WTC11 (cell line): Measurements from ENCODE around the gene CCNL1. TPM values are rescaled to one million over a fixed set of nuclear protein-coding genes. Genes with fewer than 3 reads are reported as not detected.

ENCODE experiments used
- ATAC-seq: fragments of 200-7000 bp; cut with Tn5 transposase; 2 replicates; pipeline ENCODE4 v1.10.0; 2021; ENCODE audit warnings: mild to moderate bottlenecking, moderate library complexity
- Bru-seq: library from RNA; stranded (reverse); fragments of 400-500 nt; gene quantifications from one replicate; lab custom pipeline; 2021; lab: Mats Ljungman, UMichigan
- CTCF ChIA-PET: fragments of 300-600 bp; sonication (Branson Sonifier 250); formaldehyde crosslinking; loops from one replicate; lab custom pipeline; 2021; ENCODE audit warnings: antibody characterized with exemption; lab: Charles Lee
- POLR2A ChIA-PET: fragments of 350-600 bp; sonication (Branson Sonifier 250); formaldehyde crosslinking; loops from one replicate; lab custom pipeline; 2021; ENCODE audit warnings: antibody characterized with exemption; lab: Charles Lee
- DNase-seq: peaks from one replicate; pipeline ENCODE4 v3.0.0; 2021; ENCODE audit warnings: low spot score
- H3K27ac Mint-ChIP-seq: 2 replicates; pipeline ENCODE4 v1.8.0; 2021; ENCODE audit warnings: mixed read lengths
- H3K27me3 Mint-ChIP-seq: 2 replicates; pipeline ENCODE4 v1.8.0; 2021; ENCODE audit warnings: low read depth, mild to moderate bottlenecking, moderate library complexity, mixed read lengths
- H3K36me3 Mint-ChIP-seq: 2 replicates; pipeline ENCODE4 v1.8.0; 2021; ENCODE audit warnings: mixed read lengths
- H3K4me1 Mint-ChIP-seq: 2 replicates; pipeline ENCODE4 v1.8.0; 2022; ENCODE audit warnings: mixed read lengths
- H3K4me3 Mint-ChIP-seq: 2 replicates; pipeline ENCODE4 v1.8.0; 2021; ENCODE audit warnings: mild to moderate bottlenecking, moderate library complexity, mixed read lengths
- H3K9me3 Mint-ChIP-seq: 2 replicates; pipeline ENCODE4 v1.8.0; 2021; ENCODE audit warnings: mixed read lengths
- ATF2 ChIP-seq: sonication (generic); formaldehyde crosslinking; IDR thresholded peaks from 2 replicates; pipeline ENCODE4 v1.8.1; 2022; ENCODE audit warnings: low read depth, missing genetic modification reagents, borderline replicate concordance
- ATF3 ChIP-seq: sonication (generic); formaldehyde crosslinking; conservative IDR thresholded peaks from 2 replicates; pipeline ENCODE4 v1.8.1; 2022; ENCODE audit warnings: mild to moderate bottlenecking, missing genetic modification reagents
- FOXJ3 ChIP-seq: sonication (generic); formaldehyde crosslinking; IDR thresholded peaks from 2 replicates; pipeline ENCODE4 v1.9.0; 2021; ENCODE audit warnings: missing genetic modification reagents, mild to moderate bottlenecking, borderline replicate concordance
- FOXP4 ChIP-seq: sonication (generic); formaldehyde crosslinking; IDR thresholded peaks from 2 replicates; pipeline ENCODE4 v1.8.0; 2022; ENCODE audit warnings: mild to moderate bottlenecking, missing genetic modification reagents
- NFE2L1 ChIP-seq: sonication (generic); formaldehyde crosslinking; IDR thresholded peaks from 2 replicates; pipeline ENCODE4 v1.8.1; 2023; ENCODE audit warnings: missing genetic modification reagents
- NFYB ChIP-seq: sonication (generic); formaldehyde crosslinking; conservative IDR thresholded peaks from 2 replicates; pipeline ENCODE4 v1.8.0; 2022; ENCODE audit warnings: low read depth, missing genetic modification reagents
- NR3C1 ChIP-seq: sonication (generic); formaldehyde crosslinking; conservative IDR thresholded peaks from 2 replicates; pipeline ENCODE4 v1.8.1; 2023; ENCODE audit warnings: low read depth, mild to moderate bottlenecking, missing genetic modification reagents
- PRRX2 ChIP-seq: fragments of 250-450 bp; sonication (Bioruptor Pico); IDR thresholded peaks from 2 replicates; pipeline ENCODE4 v1.8.0; 2021; ENCODE audit warnings: mild to moderate bottlenecking
- TCF7 ChIP-seq: sonication (generic); formaldehyde crosslinking; IDR thresholded peaks from 2 replicates; pipeline ENCODE4 v1.8.0; 2022; ENCODE audit warnings: mild to moderate bottlenecking, low read depth, missing genetic modification reagents, moderate library complexity
- TEAD1 ChIP-seq: sonication (generic); formaldehyde crosslinking; IDR thresholded peaks from 2 replicates; pipeline ENCODE4 v1.8.0; 2022; ENCODE audit warnings: mild to moderate bottlenecking, missing genetic modification reagents
- TP53 ChIP-seq: sonication (generic); formaldehyde crosslinking; IDR thresholded peaks from 2 replicates; pipeline ENCODE4 v1.8.1; 2023; ENCODE audit warnings: mild to moderate bottlenecking, missing genetic modification reagents
- USF1 ChIP-seq: sonication (generic); formaldehyde crosslinking; IDR thresholded peaks from 2 replicates; pipeline ENCODE4 v1.8.0; 2022; ENCODE audit warnings: mild to moderate bottlenecking, missing genetic modification reagents
- USF2 ChIP-seq: sonication (generic); formaldehyde crosslinking; IDR thresholded peaks from 2 replicates; pipeline ENCODE4 v1.8.1; 2023; ENCODE audit warnings: mild to moderate bottlenecking, missing genetic modification reagents, moderate library complexity
- ZBTB21 ChIP-seq: sonication (generic); formaldehyde crosslinking; IDR thresholded peaks from 2 replicates; pipeline ENCODE4 v1.8.1; 2023; ENCODE audit warnings: mild to moderate bottlenecking, missing genetic modification reagents, borderline replicate concordance
- ZBTB43 ChIP-seq: sonication (generic); formaldehyde crosslinking; IDR thresholded peaks from 2 replicates; pipeline ENCODE4 v1.8.1; 2023; ENCODE audit warnings: mild to moderate bottlenecking, missing genetic modification reagents
- ZNF263 ChIP-seq: sonication (generic); formaldehyde crosslinking; IDR thresholded peaks from 2 replicates; pipeline ENCODE4 v1.8.1; 2022; ENCODE audit warnings: low read depth, mild to moderate bottlenecking, moderate library complexity, missing genetic modification reagents
- ZNF281 ChIP-seq: sonication (generic); formaldehyde crosslinking; IDR thresholded peaks from 2 replicates; pipeline ENCODE4 v1.8.0; 2023; ENCODE audit warnings: mild to moderate bottlenecking, missing genetic modification reagents
- ZNF317 ChIP-seq: sonication (generic); formaldehyde crosslinking; IDR thresholded peaks from 2 replicates; pipeline ENCODE4 v1.8.1; 2023; ENCODE audit warnings: low read depth, mild to moderate bottlenecking, moderate library complexity, missing genetic modification reagents, borderline replicate concordance
- ZNF425 ChIP-seq: fragments of 250-450 bp; sonication (Bioruptor Pico); conservative IDR thresholded peaks from 2 replicates; pipeline ENCODE4 v1.9.0; 2021; ENCODE audit warnings: mild to moderate bottlenecking
- long read RNA-seq, 3 experiments: library from RNA in 1 of 3; library from capped mRNA in 1 of 3; library from polyadenylated mRNA in 1 of 3; unstranded in 2 of 3; stranded (forward) in 1 of 3; transcript quantifications; one replicate each; pipeline ENCODE4 v2.0.0, GENCODE V29; 2021
- total RNA-seq: library from RNA; stranded (reverse); gene quantifications from 3 replicates; pipeline ENCODE4 v1.2.3, GENCODE V29; 2021

CCNL1 gene
- total RNA-seq: 67.2 to 79.6 TPM (median 72.7 TPM) in 3 replicates
- percentile 99 among the genes with signal in this experiment for Bru-seq, nascent RNA
- long read RNA-seq, experiment 1, full-length matches to known transcripts: 69 of 156 reads
- long read RNA-seq, experiment 1, partial matches to known transcripts: 18 of 156 reads
- long read RNA-seq, experiment 1, other reads (novel, unspliced or antisense): 69 of 156 reads
- long read RNA-seq, experiment 2, full-length matches to known transcripts: 22 of 43 reads
- long read RNA-seq, experiment 2, partial matches to known transcripts: 2 of 43 reads
- long read RNA-seq, experiment 2, other reads (novel, unspliced or antisense): 19 of 43 reads
- long read RNA-seq, experiment 3, transcript CCNL1-202 (11 exons, 2,388 nt): major isoform, 36 of 60 reads
- long read RNA-seq, experiment 3, partial matches to known transcripts: 8 of 60 reads
- long read RNA-seq, experiment 3, other reads (novel, unspliced or antisense): 13 of 60 reads

GRCh38 chr3:157159762-157160657 is at the start of gene CCNL1:
CCNL1 (minus strand) TSS chr3:157160147; CDS start chr3:157160094, 53 bp downstream.
- peaks cover 44% of the 10 kb centered on the region for H3K4me1 Mint-ChIP-seq
- peak; percentile 87 for DNase-seq
- H3K27ac Mint-ChIP-seq: peak within 1 kb of the TSS; percentile 98
- H3K4me3 Mint-ChIP-seq: peak within 1 kb of the TSS; percentile 96
- peaks cover 42% of the 10 kb centered on the region for H3K36me3 Mint-ChIP-seq
- POLR2A ChIA-PET: interaction anchor here (0.8 to 3.0 kb wide), 9 partner anchors 12 to 605 kb away, joined by 3 to 77 read pairs (median 3); partner anchors contain the start of genes SSR3 and TIPARP
- H3K27me3 Mint-ChIP-seq: no peaks in the 10 kb centered on the region
- CTCF ChIA-PET: interaction anchor here (0.8 to 2.7 kb wide), 7 partner anchors 15 to 605 kb away, joined by 3 to 19 read pairs (median 5); partner anchors contain the start of gene SSR3
- no peaks in the 10 kb centered on the region for H3K9me3 Mint-ChIP-seq
- ATAC-seq: peak; percentile 91
- TF ChIP-seq TEAD1 (CRISPR knock-in tag): peak; percentile 98
- no peak; the same call in 1 of the 2 replicates for TF ChIP-seq NFYB
- peak; percentile 67 for TF ChIP-seq ZNF263
- peak; percentile 84 for TF ChIP-seq ZBTB43
- no peak for TF ChIP-seq TCF7
- TF ChIP-seq ATF2: no peak; the same call in 1 of the 2 replicates
- TF ChIP-seq ZNF281: no peak
- TF ChIP-seq NFE2L1 (CRISPR knock-in tag): no peak
- peak; percentile 80 for TF ChIP-seq USF1 (CRISPR knock-in tag)
- no peak for TF ChIP-seq PRRX2 (CRISPR knock-in tag)
- 0 out of 2 replicates have a peak, but pooled peaks have one; percentile 62 for TF ChIP-seq NR3C1
- TF ChIP-seq FOXP4 (CRISPR knock-in tag): peak; percentile 89; the same call in 1 of the 2 replicates
- no peak for TF ChIP-seq ZNF425 (CRISPR knock-in tag)
- peak; percentile 61; the same call in 1 of the 2 replicates for TF ChIP-seq FOXJ3 (CRISPR knock-in tag)
- peak; percentile 73 for TF ChIP-seq USF2 (CRISPR knock-in tag)
- TF ChIP-seq ZNF317: 0 out of 2 replicates have a peak, but pooled peaks have one; percentile 52
- TF ChIP-seq ATF3: no peak
- TF ChIP-seq TP53 (CRISPR knock-in tag): peak; percentile 86
- TF ChIP-seq ZBTB21: peak; percentile 97
